Body of pancreas (tissue), 4 donors: ENCODE results near the gene CST8. TPM values are rescaled to one million over a fixed set of nuclear protein-coding genes. Genes with fewer than 3 reads are reported as not detected.

Source experiments
- ATAC-seq: fragments of 150-250 bp; one replicate; pipeline ENCODE4 v1.9.1; 2016
- DNase-seq, 4 donors: peaks; one replicate each; pipeline ENCODE4 v3.0.0-alpha.2; 2019
- H3K27ac ChIP-seq, 4 donors: fragments of 200-600 bp; sonication (generic); 1 replicate in 3 of 4; 2 replicates in 1 of 4; pipeline versions ENCODE4 v1.5.1 to v1.6.1; 2016 to 2019; ENCODE audit warnings: mild to moderate bottlenecking in 1 of 4, mixed read lengths in 1 of 4, moderate library complexity in 1 of 4
- H3K27me3 ChIP-seq, 2 donors: fragments of 200-600 bp; sonication (generic); one replicate each; pipeline ENCODE4 v1.6.0; 2016; ENCODE audit warnings: mild to moderate bottlenecking in 1 of 2
- H3K36me3 ChIP-seq, 2 donors: fragments of 200-600 bp; sonication (generic); replicated peaks in 1 of 2; 2 replicates each; pipeline ENCODE4 v1.5.1; 2016; ENCODE audit warnings: low read depth in 2 of 2; ENCODE audit not compliant: insufficient read depth in 1 of 2
- H3K4me1 ChIP-seq: fragments of 200-600 bp; sonication (generic); one replicate; pipeline ENCODE4 v1.6.0; 2016
- H3K4me3 ChIP-seq, 2 donors: fragments of 200-600 bp; sonication (generic); 1 replicate in 1 of 2; 2 replicates in 1 of 2; pipeline ENCODE4 v1.5.1; 2016 to 2019
- H3K9me3 ChIP-seq, 3 donors: fragments of 200-600 bp; sonication (generic); 1 replicate in 2 of 3; 2 replicates in 1 of 3; pipeline ENCODE4 v1.5.1; 2016
- POLR2A ChIP-seq, 3 donors: fragments of 450-650 bp; IDR thresholded peaks; one replicate each; pipeline ENCODE4 v1.6.1; 2016; ENCODE audit warnings: antibody characterized with exemption in 3 of 3, mild to moderate bottlenecking in 2 of 3
- WGBS, 2 donors: methylation state at CpG; one replicate each; pipeline ENCODE4 v1.1.5; 2017; 5-methylcytosine and 5-hydroxymethylcytosine counted together
- intact Hi-C: fragments of 100-400 bp; cut with DNase I; formaldehyde crosslinking; loops from one replicate; pipeline ENCODE4 v1.15.1; 2023
- total RNA-seq, 2 donors: library from RNA; depleted of rRNA; stranded (reverse); fragments of >200 nt; gene quantifications; one replicate each; pipeline ENCODE4 v1.1.0, GENCODE V29; 2016
- TF ChIP-seq, protein P1 (sequence below), 7 experiments: fragments of 450-650 bp in 4 of 7; fragments of 200-600 bp in 3 of 7; sonication (generic) in 3 of 7; IDR thresholded peaks; one replicate each; pipeline ENCODE4 v1.5.1; 2016 to 2019; ENCODE audit warnings: antibody characterized with exemption in 7 of 7

The CST8 gene
- total RNA-seq, 2 donors from 2014 or later: not detected

DNA sequence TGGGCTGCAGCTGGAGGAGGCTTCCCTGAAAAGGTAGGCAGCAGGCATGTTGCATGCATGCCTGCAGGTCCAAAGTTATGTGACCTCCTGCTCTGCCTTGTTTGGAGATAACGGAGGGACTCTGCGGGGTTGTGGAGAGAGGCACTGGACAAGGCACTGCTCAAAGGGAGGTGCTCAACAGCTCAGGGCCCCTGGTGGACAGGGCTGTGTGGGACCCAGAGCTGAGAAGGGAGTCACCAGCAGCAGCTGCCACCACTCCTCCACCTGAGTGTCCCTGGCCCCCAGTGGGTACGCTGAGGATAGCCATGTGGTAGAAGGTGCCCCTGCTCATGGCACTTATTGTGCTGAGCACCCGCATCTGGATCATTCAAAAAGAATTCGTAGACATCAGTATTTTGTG lies 15.5 kb upstream of the CST8 start:
- DNase-seq: no peak
- H3K4me3 ChIP-seq: no peak overlapping the region
- intact Hi-C loops: no loop called here
- H3K27me3 ChIP-seq: no peaks in the 10 kb centered on the region
- ATAC-seq: no peak
- no peaks in the 10 kb centered on the region for H3K4me1 ChIP-seq
- TF ChIP-seq, protein P1, sequence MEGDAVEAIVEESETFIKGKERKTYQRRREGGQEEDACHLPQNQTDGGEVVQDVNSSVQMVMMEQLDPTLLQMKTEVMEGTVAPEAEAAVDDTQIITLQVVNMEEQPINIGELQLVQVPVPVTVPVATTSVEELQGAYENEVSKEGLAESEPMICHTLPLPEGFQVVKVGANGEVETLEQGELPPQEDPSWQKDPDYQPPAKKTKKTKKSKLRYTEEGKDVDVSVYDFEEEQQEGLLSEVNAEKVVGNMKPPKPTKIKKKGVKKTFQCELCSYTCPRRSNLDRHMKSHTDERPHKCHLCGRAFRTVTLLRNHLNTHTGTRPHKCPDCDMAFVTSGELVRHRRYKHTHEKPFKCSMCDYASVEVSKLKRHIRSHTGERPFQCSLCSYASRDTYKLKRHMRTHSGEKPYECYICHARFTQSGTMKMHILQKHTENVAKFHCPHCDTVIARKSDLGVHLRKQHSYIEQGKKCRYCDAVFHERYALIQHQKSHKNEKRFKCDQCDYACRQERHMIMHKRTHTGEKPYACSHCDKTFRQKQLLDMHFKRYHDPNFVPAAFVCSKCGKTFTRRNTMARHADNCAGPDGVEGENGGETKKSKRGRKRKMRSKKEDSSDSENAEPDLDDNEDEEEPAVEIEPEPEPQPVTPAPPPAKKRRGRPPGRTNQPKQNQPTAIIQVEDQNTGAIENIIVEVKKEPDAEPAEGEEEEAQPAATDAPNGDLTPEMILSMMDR (IDR thresholded peaks at IDR 0.05): no peak
- no peak for TF ChIP-seq POLR2A (IDR thresholded peaks at IDR 0.05)
- H3K36me3 ChIP-seq: no peaks in the 10 kb centered on the region
- H3K9me3 ChIP-seq: no peaks in the 10 kb centered on the region
- WGBS, 2 donors: 62 to 68% methylated on average over 4 to 5 of the region's 5 CpGs
- H3K27ac ChIP-seq: no peak overlapping the region

DNA sequence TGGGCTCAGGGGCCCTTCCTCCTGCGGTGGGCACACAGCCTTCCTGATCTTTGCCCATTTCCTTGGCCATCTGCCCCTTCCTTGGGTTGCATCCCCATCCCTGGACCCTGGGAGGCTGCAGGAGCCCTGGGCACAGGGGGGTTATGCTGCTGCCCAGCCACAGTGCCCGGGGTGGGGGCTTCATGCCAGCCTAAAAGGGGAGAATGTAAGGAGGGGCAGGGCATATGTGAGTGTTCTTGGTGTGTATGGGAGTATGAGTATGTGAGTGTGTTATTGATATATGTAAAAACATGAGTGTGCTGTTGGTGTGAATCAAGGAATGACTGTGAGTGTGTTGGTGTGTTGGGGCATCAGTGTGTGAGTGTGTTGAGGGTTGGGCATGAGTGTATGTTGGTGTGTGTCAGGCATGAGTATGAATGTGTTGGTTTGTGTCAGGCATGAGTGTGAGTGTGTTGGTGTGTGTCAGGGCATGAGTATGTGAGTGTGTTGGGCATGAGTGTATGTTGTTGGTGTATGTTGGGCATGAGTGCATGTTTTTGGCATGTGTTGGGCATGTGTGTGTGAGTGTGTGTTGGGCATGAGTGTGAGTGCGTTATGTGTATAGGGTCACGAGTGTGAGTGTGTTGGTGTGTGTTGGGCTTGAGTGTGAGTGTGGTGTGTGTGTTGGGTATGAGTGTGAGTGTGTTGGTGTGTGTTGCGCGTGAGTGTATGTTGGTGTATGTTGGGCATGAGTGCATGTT lies 14.7 kb upstream of the CST8 start:
- no peaks in the 10 kb centered on the region for H3K9me3 ChIP-seq
- no peak overlapping the region for H3K27ac ChIP-seq
- H3K27me3 ChIP-seq: no peaks in the 10 kb centered on the region
- ATAC-seq (no peak), DNase-seq (no peak)
- WGBS, 2 donors: 70 to 76% methylated on average over 5 to 6 of the region's 6 CpGs
- TF ChIP-seq POLR2A (IDR thresholded peaks at IDR 0.05): no peak
- TF ChIP-seq, protein P1 (IDR thresholded peaks at IDR 0.05): no peak
- H3K4me3 ChIP-seq: no peak overlapping the region
- no peaks in the 10 kb centered on the region for H3K4me1 ChIP-seq
- no peaks in the 10 kb centered on the region for H3K36me3 ChIP-seq
- intact Hi-C loops: no loop called here

DNA sequence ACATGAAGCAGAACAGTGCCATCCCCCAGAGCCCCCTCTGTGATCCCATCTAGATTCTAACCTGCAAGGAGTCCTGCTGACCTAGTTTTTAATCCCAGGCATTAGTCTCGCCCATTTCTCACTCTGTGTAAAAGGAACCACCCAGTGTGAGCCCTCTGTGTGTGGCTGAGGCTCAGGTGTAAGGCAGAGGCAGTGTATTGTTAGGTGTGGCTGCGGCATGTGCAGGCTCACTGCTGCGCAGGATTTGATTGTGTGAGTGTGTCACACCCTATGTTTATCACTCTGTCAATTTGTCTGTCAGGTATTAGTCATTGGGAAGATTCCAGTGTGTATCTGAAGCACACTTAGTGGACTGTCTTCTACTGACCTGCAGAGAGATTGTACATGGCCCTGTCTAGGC lies 13.7 kb upstream of the CST8 start:
- H3K27me3 ChIP-seq: no peaks in the 10 kb centered on the region
- no peaks in the 10 kb centered on the region for H3K9me3 ChIP-seq
- 36 to 58% methylated on average over 3 of the region's 3 CpGs for WGBS, 2 donors

DNA sequence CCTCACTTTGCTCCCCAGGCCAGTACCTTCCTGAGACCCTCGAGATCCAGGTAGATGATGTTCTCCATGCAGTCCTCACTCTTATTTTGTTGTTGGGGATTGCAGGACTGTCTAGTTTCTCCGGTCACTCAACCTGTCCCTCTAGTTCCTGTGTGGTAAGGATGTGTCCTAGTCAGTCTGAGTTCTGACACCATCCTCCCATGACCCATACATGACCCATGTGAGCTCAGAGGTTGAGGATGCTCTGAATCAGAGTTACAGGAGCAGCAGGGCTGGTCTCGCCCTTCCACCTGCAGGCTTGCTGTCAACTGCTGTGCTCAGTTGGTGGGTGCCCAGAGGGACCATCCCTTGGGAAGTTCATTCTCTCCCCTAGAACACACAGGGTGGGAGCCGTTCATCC lies 11.9 kb upstream of the CST8 start:
- H3K9me3 ChIP-seq: no peaks in the 10 kb centered on the region
- TF ChIP-seq POLR2A (IDR thresholded peaks at IDR 0.05): no peak
- no peak for ATAC-seq
- H3K27ac ChIP-seq: no peak overlapping the region
- no peaks in the 10 kb centered on the region for H3K36me3 ChIP-seq
- no peak for DNase-seq
- no peaks in the 10 kb centered on the region for H3K4me1 ChIP-seq
- H3K27me3 ChIP-seq: no peaks in the 10 kb centered on the region
- H3K4me3 ChIP-seq: no peak overlapping the region
- intact Hi-C loops: no loop called here
- 69 to 71% methylated on average over 4 of the region's 4 CpGs for WGBS, 2 donors

More for the DNA sequence above, 13.7 kb upstream of the CST8 start:
- Histone ChIP-seq H3K4me3 (no peak overlapping the region), H3K36me3 (no peaks in the 10 kb centered on the region), H3K27ac (no peak overlapping the region), H3K4me1 (no peaks in the 10 kb centered on the region)
- intact Hi-C loops: no loop called here
- ATAC-seq (no peak), DNase-seq (no peak)
- TF ChIP-seq POLR2A (IDR thresholded peaks at IDR 0.05): no peak
- TF ChIP-seq, protein P1 (IDR thresholded peaks at IDR 0.05): no peak

DNA sequence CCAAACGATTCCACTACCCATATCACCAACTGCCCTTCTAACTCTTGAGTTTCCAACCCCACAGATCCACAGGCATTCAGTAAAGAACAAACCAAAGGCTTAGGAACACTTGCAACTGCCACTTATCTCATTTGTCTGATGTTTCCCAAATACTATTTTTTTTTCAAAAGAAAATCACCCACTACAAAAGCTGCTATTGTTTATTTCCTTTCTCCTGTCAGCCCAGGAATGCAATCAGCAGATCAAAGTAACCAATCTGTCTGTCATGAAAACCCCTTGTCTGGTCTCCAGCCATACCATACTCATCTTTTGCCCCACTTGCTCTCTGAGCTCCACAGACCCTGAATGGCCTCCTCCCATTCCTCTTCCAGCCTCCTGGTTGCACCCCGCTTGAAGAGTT lies 8.8 kb upstream of the CST8 start:
- WGBS, 2 donors: 45 to 54% methylated on average over 2 of the region's 2 CpGs
- no peaks in the 10 kb centered on the region for H3K9me3 ChIP-seq
- TF ChIP-seq, protein P1 (IDR thresholded peaks at IDR 0.05): no peak
- no peak for TF ChIP-seq POLR2A (IDR thresholded peaks at IDR 0.05)
- H3K27me3 ChIP-seq: no peaks in the 10 kb centered on the region
- no peak overlapping the region for H3K27ac ChIP-seq
- H3K36me3 ChIP-seq: no peaks in the 10 kb centered on the region
- H3K4me3 ChIP-seq: no peak overlapping the region
- no peaks in the 10 kb centered on the region for H3K4me1 ChIP-seq
- intact Hi-C loops: no loop called here
- DNase-seq (no peak), ATAC-seq (no peak)
